Right lobe of liver (tissue), 4 donors: ENCODE measurements around the gene S100A12.
"Not testable (repeated sequence)": the region's sequence is repeated elsewhere in the genome, so short reads cannot be mapped to it uniquely, and the experiment has no call there.

Experiments
- CTCF ChIP-seq, 4 donors: fragments of 200-600 bp in 3 of 4; fragments of 450-650 bp in 1 of 4; IDR thresholded peaks; one replicate each; pipeline versions ENCODE4 v1.5.1 to v1.8.0; 2016 to 2022; ENCODE audit warnings: antibody characterized with exemption in 4 of 4, mild to moderate bottlenecking in 2 of 4
- POLR2A ChIP-seq: fragments of 450-650 bp; IDR thresholded peaks from one replicate; pipeline ENCODE4 v1.6.1; 2017; ENCODE audit warnings: antibody characterized with exemption, mild to moderate bottlenecking
- donor health status: DM: no; HTN: no; CAD: no.
- donor health status: DM: no; HTN: no; CAD: no.
- donor health status: DM: no; HTN: yes; CAD: no.

- not testable (repeated sequence) for TF ChIP-seq CTCF (IDR thresholded peaks at IDR 0.05); POLR2A
Measured at GRCh38 chr1:153413961-153414360, 38.5 kb upstream of the S100A12 start.
